GM10266 (cell line): Measurements from ENCODE around the gene PFDN5.

ENCODE experiments used
- DNase-seq: peaks from one replicate; pipeline ENCODE4 v3.0.0; 2012; ENCODE audit errors: extremely low spot score
- CTCF ChIP-seq: IDR thresholded peaks from 2 replicates; pipeline ENCODE4 v1.5.1; 2012; ENCODE audit warnings: mild to moderate bottlenecking, low read depth; ENCODE audit not compliant: control insufficient read depth, insufficient read depth; ENCODE audit errors: missing control alignments

Gene PFDN5

GRCh38 chr12:53324113-53324778 lies 28.9 kb downstream of the PFDN5 start:
- no peak for TF ChIP-seq CTCF
- DNase-seq, result peak; percentile 79

- peak; percentile 96 for DNase-seq
- peak; percentile 89 for TF ChIP-seq CTCF
Observed at GRCh38 chr12:53324779-53325510, 29.6 kb downstream of the PFDN5 start.

GRCh38 chr12:53325511-53326061 lies 30.2 kb downstream of the PFDN5 start:
- DNase-seq, result no peak
- TF ChIP-seq CTCF, result no peak

- DNase-seq, result no peak
- no peak for TF ChIP-seq CTCF
Observed at GRCh38 chr12:53326460-53327185, 31.3 kb downstream of the PFDN5 start.

GRCh38 chr12:53327435-53328042 lies 32.2 kb downstream of the PFDN5 start:
- peak; percentile 37 for TF ChIP-seq CTCF
- DNase-seq, result no peak

- TF ChIP-seq CTCF, result no peak
- no peak for DNase-seq
Observed at GRCh38 chr12:53328043-53328435, 32.7 kb downstream of the PFDN5 start.
